ENCODE results near the gene CKS1B. TPM values are rescaled to one million over a fixed set of nuclear protein-coding genes. Genes with fewer than 3 reads are reported as not detected.

Gene CKS1B
- total RNA-seq, 4 donors from 2014 or later = 3.6 to 15.7 (median 7.9) TPM

- H3K4me3 ChIP-seq = no peak overlapping the region
- H3K27me3 ChIP-seq = no peaks in the 10 kb centered on the region
- ATAC-seq = no peak
- intact Hi-C loops (cut with DNase I; ENCODE audit: low total_unique reads) = no loop called here
- H3K4me1 ChIP-seq = peaks cover 12 to 29% of the 10 kb centered on the region in 2 donors
- in situ Hi-C loops (cut with MboI; ENCODE audit: low sequenced_read_pairs in 4 of 4) = no loop called here
- peak in 1 of 2 donors; percentile 38 for DNase-seq
- H3K36me3 ChIP-seq = peaks cover 0 to 33% of the 10 kb centered on the region in 2 donors
- no peaks in the 10 kb centered on the region for H3K9me3 ChIP-seq
- peak overlapping the region in 1 of 4 donors; percentile 6 for H3K27ac ChIP-seq
- TF ChIP-seq POLR2A (IDR thresholded peaks at IDR 0.05) = no peak
- TF ChIP-seq, protein P1, sequence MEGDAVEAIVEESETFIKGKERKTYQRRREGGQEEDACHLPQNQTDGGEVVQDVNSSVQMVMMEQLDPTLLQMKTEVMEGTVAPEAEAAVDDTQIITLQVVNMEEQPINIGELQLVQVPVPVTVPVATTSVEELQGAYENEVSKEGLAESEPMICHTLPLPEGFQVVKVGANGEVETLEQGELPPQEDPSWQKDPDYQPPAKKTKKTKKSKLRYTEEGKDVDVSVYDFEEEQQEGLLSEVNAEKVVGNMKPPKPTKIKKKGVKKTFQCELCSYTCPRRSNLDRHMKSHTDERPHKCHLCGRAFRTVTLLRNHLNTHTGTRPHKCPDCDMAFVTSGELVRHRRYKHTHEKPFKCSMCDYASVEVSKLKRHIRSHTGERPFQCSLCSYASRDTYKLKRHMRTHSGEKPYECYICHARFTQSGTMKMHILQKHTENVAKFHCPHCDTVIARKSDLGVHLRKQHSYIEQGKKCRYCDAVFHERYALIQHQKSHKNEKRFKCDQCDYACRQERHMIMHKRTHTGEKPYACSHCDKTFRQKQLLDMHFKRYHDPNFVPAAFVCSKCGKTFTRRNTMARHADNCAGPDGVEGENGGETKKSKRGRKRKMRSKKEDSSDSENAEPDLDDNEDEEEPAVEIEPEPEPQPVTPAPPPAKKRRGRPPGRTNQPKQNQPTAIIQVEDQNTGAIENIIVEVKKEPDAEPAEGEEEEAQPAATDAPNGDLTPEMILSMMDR (IDR thresholded peaks at IDR 0.05 in 4 of 5, conservative IDR thresholded peaks at IDR 0.05 in 1 of 5) = no peak
Observed at GRCh38 chr1:154987326-154987725, 12.8 kb downstream of the CKS1B start.

DNA sequence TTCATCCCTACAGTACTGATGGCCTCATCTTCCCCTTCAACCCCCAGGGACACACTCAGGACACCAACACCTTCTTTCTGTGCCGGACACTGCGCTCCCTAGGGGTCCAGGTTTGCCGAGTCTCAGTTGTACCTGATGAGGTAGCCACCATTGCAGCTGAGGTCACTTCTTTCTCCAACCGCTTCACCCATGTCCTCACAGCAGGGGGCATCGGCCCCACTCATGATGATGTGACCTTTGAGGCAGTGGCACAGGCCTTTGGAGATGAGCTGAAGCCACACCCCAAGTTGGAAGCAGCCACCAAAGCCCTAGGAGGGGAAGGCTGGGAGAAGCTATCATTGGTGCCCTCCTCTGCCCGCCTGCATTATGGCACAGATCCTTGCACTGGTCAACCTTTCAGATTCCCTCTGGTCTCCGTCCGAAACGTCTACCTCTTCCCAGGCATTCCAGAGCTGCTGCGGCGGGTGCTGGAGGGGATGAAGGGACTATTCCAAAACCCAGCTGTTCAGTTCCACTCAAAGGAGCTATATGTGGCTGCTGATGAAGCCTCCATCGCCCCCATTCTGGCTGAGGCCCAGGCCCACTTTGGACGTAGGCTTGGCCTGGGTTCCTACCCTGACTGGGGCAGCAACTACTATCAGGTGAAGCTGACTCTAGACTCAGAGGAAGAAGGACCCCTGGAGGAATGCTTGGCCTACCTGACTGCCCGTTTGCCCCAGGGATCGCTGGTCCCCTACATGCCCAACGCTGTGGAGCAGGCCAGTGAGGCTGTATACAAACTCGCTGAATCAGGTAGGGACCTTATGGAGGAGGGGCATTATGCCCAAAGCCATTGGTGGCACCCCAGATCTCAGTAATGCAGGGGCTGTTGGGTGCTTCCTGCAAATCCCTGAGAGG lies 13.8 kb downstream of the CKS1B start:
- no peak overlapping the region for H3K4me3 ChIP-seq
- DNase-seq = no peak
- no peak overlapping the region for H3K27ac ChIP-seq
- intact Hi-C loops (cut with DNase I; ENCODE audit: low total_unique reads) (no loop called here), in situ Hi-C loops (cut with MboI; ENCODE audit: low sequenced_read_pairs in 4 of 4) (no loop called here)
- peaks cover 0 to 33% of the 10 kb centered on the region in 2 donors for H3K36me3 ChIP-seq
- TF ChIP-seq POLR2A (IDR thresholded peaks at IDR 0.05) = no peak
- TF ChIP-seq, protein P1 (IDR thresholded peaks at IDR 0.05 in 4 of 5, conservative IDR thresholded peaks at IDR 0.05 in 1 of 5) = no peak
- H3K27me3 ChIP-seq = no peaks in the 10 kb centered on the region
- peaks cover 7 to 24% of the 10 kb centered on the region in 2 donors for H3K4me1 ChIP-seq
- H3K9me3 ChIP-seq = no peaks in the 10 kb centered on the region
- no peak for ATAC-seq

- ATAC-seq = no peak
- Histone ChIP-seq H3K9me3 (no peaks in the 10 kb centered on the region), H3K27ac (no peak overlapping the region), H3K4me3 (no peak overlapping the region), H3K36me3 (peaks cover 0 to 33% of the 10 kb centered on the region in 2 donors), H3K27me3 (no peaks in the 10 kb centered on the region), H3K4me1 (peaks cover 0 to 14% of the 10 kb centered on the region in 2 donors)
- in situ Hi-C loops (cut with MboI; ENCODE audit: low sequenced_read_pairs in 4 of 4) = no loop called here
- DNase-seq = no peak
- intact Hi-C loops (cut with DNase I; ENCODE audit: low total_unique reads) = no loop called here
- TF ChIP-seq, protein P1 (IDR thresholded peaks at IDR 0.05 in 4 of 5, conservative IDR thresholded peaks at IDR 0.05 in 1 of 5) = no peak
- no peak for TF ChIP-seq POLR2A (IDR thresholded peaks at IDR 0.05)
Observed at GRCh38 chr1:154989195-154989860, 14.8 kb downstream of the CKS1B start.

GRCh38 chr1:154990276-154990675 lies 15.8 kb downstream of the CKS1B start:
- H3K27me3 ChIP-seq = no peaks in the 10 kb centered on the region
- no peak overlapping the region for H3K27ac ChIP-seq
- DNase-seq = no peak
- in situ Hi-C loops (cut with MboI; ENCODE audit: low sequenced_read_pairs in 4 of 4) (no loop called here), intact Hi-C loops (cut with DNase I; ENCODE audit: low total_unique reads) (no loop called here)
- H3K36me3 ChIP-seq = peaks cover 0 to 33% of the 10 kb centered on the region in 2 donors
- no peaks in the 10 kb centered on the region for H3K9me3 ChIP-seq
- H3K4me3 ChIP-seq = no peak overlapping the region
- no peak for TF ChIP-seq POLR2A (IDR thresholded peaks at IDR 0.05)
- TF ChIP-seq, protein P1 (IDR thresholded peaks at IDR 0.05 in 4 of 5, conservative IDR thresholded peaks at IDR 0.05 in 1 of 5) = no peak
- H3K4me1 ChIP-seq = peaks cover 0 to 5% of the 10 kb centered on the region in 2 donors
- ATAC-seq = no peak

Data from gastrocnemius medialis (tissue), 4 donors.